Progenitor cell of endocrine pancreas (in vitro differentiated cells): ENCODE results near the gene CNPY3. TPM values are rescaled to one million over a fixed set of nuclear protein-coding genes. Genes with fewer than 3 reads are reported as not detected.
"Not testable (repeated sequence)": the region's sequence is repeated elsewhere in the genome, so short reads cannot be mapped to it uniquely, and the experiment has no call there.

ENCODE experiments used
- DNase-seq: peaks from one replicate; pipeline ENCODE4 v3.0.0; 2021; ENCODE audit warnings: low spot score; ENCODE audit not compliant: unreplicated experiment
- H3K27ac Mint-ChIP-seq: 2 replicates; pipeline ENCODE4 v1.8.0; 2021; ENCODE audit warnings: mild to moderate bottlenecking, moderate library complexity, mixed read lengths
- H3K27me3 Mint-ChIP-seq: 2 replicates; pipeline ENCODE4 v1.8.0; 2021; ENCODE audit warnings: mixed read lengths
- H3K36me3 Mint-ChIP-seq: 2 replicates; pipeline ENCODE4 v1.8.0; 2022; ENCODE audit warnings: mixed read lengths; ENCODE audit not compliant: insufficient read depth
- H3K4me1 Mint-ChIP-seq: 2 replicates; pipeline ENCODE4 v1.8.0; 2021; ENCODE audit warnings: low read depth, mixed read lengths
- H3K4me3 Mint-ChIP-seq: 2 replicates; pipeline ENCODE4 v1.8.0; 2021; ENCODE audit warnings: low read depth, mild to moderate bottlenecking, moderate library complexity, mixed read lengths
- H3K9me3 Mint-ChIP-seq: 2 replicates; pipeline ENCODE4 v1.8.0; 2021; ENCODE audit warnings: low read depth, mixed read lengths
- CTCF ChIP-seq: fragments of 200-600 bp; sonication (generic); IDR thresholded peaks from one replicate; pipeline ENCODE4 v1.5.0; 2021; ENCODE audit warnings: antibody characterized with exemption, mild to moderate bottlenecking; ENCODE audit not compliant: unreplicated experiment
- total RNA-seq: library from RNA; stranded (reverse); gene quantifications from 2 replicates; pipeline ENCODE4 v1.2.1, GENCODE V29; 2021

The CNPY3 gene
- total RNA-seq, 1 donor from 2014 or later = 64.1 TPM

GRCh38 chr6:42899871-42900270 lies 29.4 kb upstream of the CNPY3 start:
- H3K36me3 Mint-ChIP-seq = no peaks in the 10 kb centered on the region
- H3K4me3 Mint-ChIP-seq = no peak overlapping the region
- H3K27me3 Mint-ChIP-seq = peaks cover 5% of the 10 kb centered on the region
- no peak for TF ChIP-seq CTCF
- peaks cover 23% of the 10 kb centered on the region for H3K4me1 Mint-ChIP-seq
- no peak for DNase-seq
- H3K27ac Mint-ChIP-seq = no peak overlapping the region
- no peaks in the 10 kb centered on the region for H3K9me3 Mint-ChIP-seq

- Mint-ChIP-seq H3K9me3 (no peaks in the 10 kb centered on the region), H3K27me3 (peaks cover 5% of the 10 kb centered on the region), H3K36me3 (no peaks in the 10 kb centered on the region), H3K27ac (no peak overlapping the region), H3K4me3 (no peak overlapping the region), H3K4me1 (peaks cover 23% of the 10 kb centered on the region)
- peak; percentile 85 for TF ChIP-seq CTCF
- peak; percentile 66 for DNase-seq
Measured at GRCh38 chr6:42901538-42901957, 27.7 kb upstream of the CNPY3 start.

GRCh38 chr6:42902429-42903263 lies 26.6 kb upstream of the CNPY3 start:
- Mint-ChIP-seq H3K27ac (peak overlapping the region; percentile 94), H3K4me3 (peak overlapping the region; percentile 14), H3K4me1 (peaks cover 23% of the 10 kb centered on the region)
- H3K27me3 Mint-ChIP-seq, DNase-seq, H3K36me3 Mint-ChIP-seq, H3K9me3 Mint-ChIP-seq: not testable (repeated sequence)

GRCh38 chr6:42904467-42904866 lies 24.8 kb upstream of the CNPY3 start:
- Mint-ChIP-seq H3K36me3 (no peaks in the 10 kb centered on the region), H3K27ac (no peak overlapping the region), H3K4me1 (peaks cover 19% of the 10 kb centered on the region), H3K27me3 (peaks cover 3% of the 10 kb centered on the region), H3K4me3 (no peak overlapping the region), H3K9me3 (no peaks in the 10 kb centered on the region)
- TF ChIP-seq CTCF = no peak
- no peak for DNase-seq

- no peaks in the 10 kb centered on the region for H3K9me3 Mint-ChIP-seq
Measured at GRCh38 chr6:42907336-42907735, 21.9 kb upstream of the CNPY3 start.

More at GRCh38 chr6:42907336-42907735, 21.9 kb upstream of the CNPY3 start:
- no peaks in the 10 kb centered on the region for H3K36me3 Mint-ChIP-seq
- peaks cover 3% of the 10 kb centered on the region for H3K27me3 Mint-ChIP-seq
- peaks cover 14% of the 10 kb centered on the region for H3K4me1 Mint-ChIP-seq
- DNase-seq = no peak
- H3K27ac Mint-ChIP-seq = no peak overlapping the region
- no peak overlapping the region for H3K4me3 Mint-ChIP-seq
- TF ChIP-seq CTCF = no peak
